GM18867 (cell line): ENCODE results near the gene B3GALT6.
A peak's percentile ranks its signal among the peaks of the same experiment; 100 is the strongest.
"Not testable (repeated sequence)": the region's sequence is repeated elsewhere in the genome, so short reads cannot be mapped to it uniquely, and the experiment has no call there.

ENCODE experiments used
- ATAC-seq: cut with Tn5 transposase; IDR thresholded peaks from one replicate; pipeline ENCODE4 v1.9.1; 2021; ENCODE audit warnings: mild to moderate bottlenecking, moderate library complexity; ENCODE audit not compliant: unreplicated experiment

The B3GALT6 gene

DNA sequence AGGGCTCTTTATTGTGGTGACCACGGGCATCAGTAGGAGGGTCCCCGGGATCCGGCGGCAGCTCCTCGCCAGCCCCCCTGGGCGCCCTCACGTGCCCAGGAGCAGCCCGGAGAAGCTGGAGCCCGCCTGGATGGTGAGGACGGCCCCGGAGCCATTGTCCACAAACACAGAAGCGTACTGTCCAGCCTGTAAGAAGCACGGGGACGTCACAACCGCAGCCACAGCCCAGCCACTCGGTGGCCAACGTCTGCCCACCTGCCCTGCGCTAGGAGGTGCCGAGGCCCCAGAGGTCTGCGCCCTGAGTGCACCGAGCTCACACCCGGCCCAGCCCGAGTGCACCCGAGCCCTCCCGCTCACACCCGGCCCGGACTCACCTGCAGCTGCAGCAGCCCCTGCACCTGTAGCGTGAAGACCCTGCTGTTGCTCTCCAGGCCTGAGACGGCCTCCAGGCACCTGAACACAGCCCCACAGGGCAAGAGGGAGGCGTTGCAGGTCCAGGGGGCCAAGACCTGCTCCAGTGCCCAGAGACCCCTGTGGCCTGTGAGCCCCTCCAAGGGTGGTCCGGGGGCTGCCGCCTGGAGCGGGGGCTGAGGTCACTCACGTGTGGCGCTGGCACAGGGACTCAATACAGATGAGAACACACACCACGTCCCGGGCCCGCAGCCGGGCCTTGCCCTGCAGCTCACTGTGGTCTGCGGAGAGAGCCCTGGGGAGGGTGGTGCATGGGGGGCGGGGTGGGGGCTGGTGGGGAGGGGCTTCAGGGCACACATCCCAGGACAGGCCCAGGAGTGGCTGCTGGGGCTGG, 10.6 kb downstream of the B3GALT6 start:
- no peak for ATAC-seq

DNA sequence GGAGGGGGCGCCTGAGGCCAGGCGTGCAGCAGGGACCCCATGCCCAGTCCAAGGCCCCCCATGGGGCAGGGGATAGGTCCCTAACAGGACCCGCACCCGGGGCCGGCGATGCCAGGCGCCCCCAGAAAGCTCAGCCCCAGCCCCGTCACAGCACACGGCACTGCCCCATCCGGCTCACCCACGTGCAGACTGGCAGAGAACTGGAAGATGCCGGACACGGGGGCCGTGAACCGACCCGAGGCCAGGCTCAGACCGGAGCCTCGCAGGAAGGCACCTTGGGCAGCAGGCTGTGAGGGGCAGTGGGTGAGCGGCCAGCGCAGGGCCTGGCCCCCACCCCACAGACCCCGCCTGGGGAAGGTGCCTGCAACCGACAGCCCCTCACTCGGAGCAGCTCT, 11.2 kb downstream of the B3GALT6 start:
- no peak for ATAC-seq

DNA sequence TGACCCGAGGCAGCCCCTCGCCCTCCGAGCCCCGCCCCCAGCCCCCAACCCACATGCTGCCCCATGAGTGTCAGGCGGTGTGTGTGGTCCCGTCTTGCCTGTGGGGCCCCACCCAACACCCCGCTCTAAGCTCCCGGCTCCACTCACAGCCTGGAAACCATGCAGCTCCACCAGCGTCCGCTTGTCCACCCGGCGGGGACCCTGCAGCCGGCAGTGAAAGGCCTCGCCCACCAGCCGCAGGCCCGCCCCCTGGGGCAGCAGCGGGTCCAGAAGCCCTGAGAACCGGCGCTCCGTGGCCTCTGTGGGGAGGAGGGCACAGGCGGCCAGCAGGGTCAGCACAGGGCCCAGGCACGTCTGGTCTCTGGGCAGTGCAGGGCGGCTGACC, 11.8 kb downstream of the B3GALT6 start:
- ATAC-seq = no peak

- no peak for ATAC-seq
Measured at GRCh38 chr1:1244192-1244811, 12.3 kb downstream of the B3GALT6 start.

DNA sequence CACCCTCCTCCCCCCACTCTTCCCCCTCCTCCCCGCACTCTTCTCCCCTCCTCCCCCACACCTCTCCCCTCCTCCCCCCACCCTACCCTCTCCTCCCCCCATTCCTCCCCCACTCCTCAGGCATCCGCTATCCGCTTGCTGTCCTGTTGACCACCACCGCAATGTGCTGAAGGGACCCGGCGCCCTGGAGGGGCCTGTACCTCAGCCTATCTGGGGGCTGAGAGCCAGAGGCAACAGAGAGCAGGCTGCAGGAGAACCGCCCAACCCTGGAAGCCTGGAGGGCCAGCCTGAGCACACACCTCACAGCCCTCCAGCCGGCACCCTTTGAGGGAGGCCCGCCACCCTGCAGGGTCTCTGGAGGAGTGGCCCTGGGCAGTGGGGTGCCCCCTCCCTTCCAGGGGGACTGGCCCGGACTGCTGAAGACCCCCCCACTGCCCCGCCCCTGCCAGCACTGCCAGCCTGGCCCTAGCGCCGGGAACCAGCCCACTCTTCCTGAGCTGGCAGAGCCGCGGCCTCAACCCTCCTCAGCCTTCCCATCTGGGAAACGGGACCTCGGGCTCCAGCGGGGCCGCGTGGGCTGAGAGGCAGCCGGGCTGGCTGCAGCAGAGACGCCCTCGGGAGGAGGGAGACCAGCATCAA, 13.3 kb downstream of the B3GALT6 start:
- ATAC-seq = no peak

- no peak for ATAC-seq
Measured at GRCh38 chr1:1245817-1246576, 14.0 kb downstream of the B3GALT6 start.

DNA sequence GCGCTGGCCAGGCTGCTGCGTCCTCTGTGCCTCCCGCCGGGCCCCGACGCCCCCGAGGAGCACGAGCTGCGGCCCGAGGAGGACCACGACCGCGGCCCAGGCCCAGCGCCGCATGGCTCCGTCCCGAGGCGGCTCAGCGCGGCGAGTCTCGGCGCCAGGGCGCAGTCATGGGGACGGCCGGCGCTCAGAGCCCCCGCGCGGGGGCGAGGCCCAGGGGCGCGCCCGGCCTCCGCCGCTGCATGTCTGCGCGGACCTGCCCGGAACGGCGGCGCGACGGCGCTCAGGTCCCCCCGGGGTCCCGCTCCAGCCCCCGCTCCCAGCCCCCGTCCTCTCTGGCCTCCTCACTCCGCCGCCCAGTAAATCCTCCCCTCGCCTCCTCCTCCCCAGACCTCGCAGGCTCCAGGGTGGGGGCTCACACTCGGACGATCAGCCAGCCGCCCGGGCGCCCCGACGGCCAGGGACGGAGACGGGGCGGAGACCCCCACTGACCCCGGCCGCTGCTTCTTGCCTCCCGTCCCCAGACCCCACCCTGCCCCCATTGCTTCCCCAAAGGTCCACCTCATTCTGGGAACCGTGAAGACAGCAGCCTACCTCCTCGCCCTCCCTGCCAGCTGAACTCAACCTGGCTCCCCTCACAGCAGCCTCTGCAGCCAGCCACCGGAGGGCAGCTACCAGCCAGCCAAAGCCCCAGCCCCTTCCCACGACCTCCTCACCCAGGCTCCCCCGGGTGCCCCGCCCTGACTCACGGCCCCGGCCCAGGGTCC, 14.7 kb downstream of the B3GALT6 start, which contains the start of gene C1QTNF12:
Gene C1QTNF12 (minus strand): TSS at position 146 of the 764 bp plus-strand sequence. CDS start 32 bp downstream, at position 114.
- ATAC-seq = no peak

GRCh38 chr1:1247341-1247913, 15.4 kb downstream of the B3GALT6 start:
- no peak for ATAC-seq

- ATAC-seq = not testable (repeated sequence)
Measured at GRCh38 chr1:1248009-1248913, 16.2 kb downstream of the B3GALT6 start.

DNA sequence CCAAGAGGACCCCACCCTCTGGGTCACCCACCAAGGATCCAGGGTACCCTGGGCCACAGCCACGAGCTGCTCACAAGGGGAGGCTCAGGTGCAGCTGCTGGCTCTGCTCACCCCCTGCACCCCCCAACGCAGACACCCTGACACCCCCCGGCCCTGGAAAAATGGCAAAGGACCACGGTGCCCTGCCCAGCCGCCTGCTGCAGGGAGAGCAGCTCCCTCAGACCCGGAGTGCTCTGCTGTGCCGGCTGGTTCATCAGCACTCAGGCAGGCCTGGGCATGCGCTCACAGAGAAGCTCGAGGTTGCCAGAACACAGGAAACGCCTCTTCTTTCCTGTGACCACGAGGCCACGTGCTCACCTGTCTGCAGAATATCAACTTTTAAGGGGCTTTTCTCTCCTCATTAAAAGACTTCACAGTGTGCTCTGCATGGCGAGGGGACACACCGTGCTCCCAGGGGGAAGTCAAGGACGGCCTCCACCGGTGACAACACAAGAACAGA, 18.8 kb downstream of the B3GALT6 start:
- peak; percentile 70 for ATAC-seq

GRCh38 chr1:1253314-1253713, 21.3 kb downstream of the B3GALT6 start:
- no peak for ATAC-seq

GRCh38 chr1:1253972-1254666, 22.1 kb downstream of the B3GALT6 start:
- ATAC-seq = no peak

GRCh38 chr1:1254667-1254998, 22.6 kb downstream of the B3GALT6 start:
- no peak for ATAC-seq

GRCh38 chr1:1255078-1255477, 23.0 kb downstream of the B3GALT6 start:
- ATAC-seq = no peak

GRCh38 chr1:1255611-1256010, 23.6 kb downstream of the B3GALT6 start:
- ATAC-seq = no peak

- no peak for ATAC-seq
Measured at GRCh38 chr1:1256956-1257871, 25.2 kb downstream of the B3GALT6 start.

- no peak for ATAC-seq
Measured at GRCh38 chr1:1259119-1259488, 27.1 kb downstream of the B3GALT6 start.
